Stimulated activated CD4-positive, alpha-beta T cell treated with anti-CD3 and anti-CD28 coated beads, TNF-alpha, amount 100 ng/mL, for 4 hours (primary cell): ENCODE measurements around the gene CEP112.
"Not testable (repeated sequence)": the region's sequence is repeated elsewhere in the genome, so short reads cannot be mapped to it uniquely, and the experiment has no call there.

Experiments
- DNase-seq, 3 experiments: peaks; one replicate each; pipeline ENCODE4 v3.0.0-alpha.2; 2020; ENCODE audit warnings: low read depth in 3 of 3

The CEP112 gene

DNA sequence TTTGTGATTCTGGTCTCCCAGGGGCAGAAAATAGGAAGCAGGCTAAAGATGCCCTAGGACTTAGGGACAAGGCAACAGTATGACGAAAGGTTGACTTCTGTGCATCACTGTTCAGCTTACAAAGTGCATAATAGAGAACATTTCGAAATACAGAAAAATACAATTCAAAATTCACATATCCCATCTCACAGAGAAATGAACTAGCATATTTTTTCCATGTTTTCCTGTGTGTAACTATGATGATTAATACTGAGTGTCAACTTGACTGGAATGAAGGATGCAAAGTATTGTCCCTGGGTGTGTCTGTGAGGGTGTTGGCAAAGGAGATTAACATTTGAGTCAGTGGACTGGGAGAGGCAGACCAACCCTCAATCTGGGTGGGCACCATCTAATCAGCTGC lies 365.4 kb downstream of the CEP112 start:
- not testable (repeated sequence) for DNase-seq

DNA sequence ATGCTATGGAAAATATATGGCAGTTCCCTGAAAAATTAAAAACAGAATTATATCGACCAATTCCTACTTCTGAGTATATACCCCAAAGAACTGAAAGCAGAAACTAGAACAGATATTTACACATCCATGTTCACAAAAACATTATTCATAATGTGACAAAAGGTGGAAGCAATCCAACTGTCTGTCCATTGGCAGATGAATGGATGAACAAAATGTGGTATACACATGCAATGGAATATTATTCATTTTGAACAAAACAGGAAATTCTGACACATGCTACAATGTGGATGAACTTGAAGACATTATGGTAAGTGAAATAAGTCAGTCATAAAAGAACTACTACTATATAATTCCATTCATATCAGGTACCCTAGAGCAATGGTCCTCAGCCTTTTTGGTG lies 367.0 kb downstream of the CEP112 start:
- no peak for DNase-seq

DNA sequence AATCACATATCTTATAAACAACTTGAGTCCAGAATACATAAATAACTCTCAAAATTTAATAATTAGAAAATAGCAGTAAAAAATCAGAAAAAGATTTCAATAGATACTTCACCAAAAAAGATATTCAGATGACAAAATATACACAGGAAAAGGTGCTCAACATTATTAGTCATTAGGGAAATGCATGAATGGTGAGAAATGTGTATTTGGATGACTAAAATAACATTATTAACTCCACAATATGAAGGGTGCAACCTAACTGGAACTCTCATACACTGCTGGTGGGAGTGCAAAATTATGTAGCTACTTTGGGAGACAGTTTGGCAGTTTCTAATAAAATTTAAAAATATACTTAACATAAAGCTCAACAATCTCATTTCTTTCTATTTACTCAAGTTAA lies 368.2 kb downstream of the CEP112 start:
- no peak for DNase-seq

GRCh38 chr17:65820811-65821210 lies 371.1 kb downstream of the CEP112 start:
- no peak for DNase-seq

GRCh38 chr17:65820306-65820705 lies 371.6 kb downstream of the CEP112 start:
- DNase-seq = no peak

- DNase-seq = no peak
These were observed 372.1 kb downstream of the CEP112 start for GRCh38 chr17:65819810-65820209.

DNA sequence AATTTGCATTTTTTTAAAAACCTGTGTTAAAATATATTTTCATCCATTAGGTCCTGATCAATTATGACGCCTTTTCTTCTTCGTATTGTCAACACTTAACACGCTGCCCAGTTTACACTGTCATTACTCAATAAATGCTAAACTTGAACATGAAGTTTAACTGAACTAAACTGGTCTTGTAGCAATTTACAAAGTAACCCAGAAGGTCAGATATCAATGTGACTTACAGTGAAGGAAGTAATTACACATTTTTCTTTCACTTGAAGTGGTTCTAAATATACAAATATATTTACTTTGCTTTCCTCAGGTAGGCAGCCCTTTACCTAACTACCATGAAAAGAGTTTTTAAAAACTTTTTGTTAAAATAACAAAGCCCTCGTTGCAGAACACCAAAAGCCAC lies 374.0 kb downstream of the CEP112 start:
- no peak for DNase-seq

GRCh38 chr17:65814418-65814817 lies 377.5 kb downstream of the CEP112 start:
- no peak for DNase-seq

- no peak for DNase-seq
These were observed 378.6 kb downstream of the CEP112 start for GRCh38 chr17:65813306-65813705.

GRCh38 chr17:65811043-65811442 lies 380.9 kb downstream of the CEP112 start:
- no peak for DNase-seq

DNA sequence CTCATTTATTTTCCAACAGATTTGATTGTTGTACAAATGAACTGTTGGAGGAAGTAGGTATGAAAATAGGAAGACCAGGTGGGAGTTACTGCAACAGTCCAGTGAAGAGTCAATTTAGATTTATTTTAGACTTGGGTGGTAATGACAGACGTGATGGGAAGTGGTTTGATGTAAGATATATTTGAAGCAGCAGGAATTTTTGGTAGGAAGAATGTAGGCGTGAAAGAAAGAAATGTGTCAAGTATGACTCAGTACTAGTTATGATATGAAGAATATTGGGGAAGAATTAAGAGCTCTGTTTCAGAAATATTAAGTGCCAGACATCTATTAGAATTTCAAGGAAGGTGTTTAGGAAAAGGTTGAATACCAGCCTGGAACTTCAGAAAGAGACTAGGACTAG lies 382.6 kb downstream of the CEP112 start:
- no peak for DNase-seq

DNA sequence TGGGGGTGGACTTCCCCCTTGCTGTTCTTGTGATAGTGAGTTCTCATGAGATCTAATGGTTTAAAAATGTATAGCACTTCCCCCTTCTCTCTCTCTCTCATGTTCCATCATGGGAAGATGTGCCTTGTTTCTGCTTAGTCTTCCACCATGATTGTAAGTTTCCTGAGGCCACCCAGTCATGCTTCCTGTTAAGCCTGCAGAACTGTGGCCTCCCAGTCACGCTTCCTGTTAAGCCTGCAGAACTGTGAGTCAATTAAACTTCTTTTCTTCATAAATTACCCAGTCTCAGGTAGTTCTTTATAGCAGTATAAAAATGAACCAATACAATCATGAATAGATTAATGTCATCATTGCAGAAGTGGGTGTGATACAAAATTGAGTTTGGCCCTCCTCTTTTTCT lies 383.4 kb downstream of the CEP112 start:
- not testable (repeated sequence) for DNase-seq

GRCh38 chr17:65807361-65807760 lies 384.6 kb downstream of the CEP112 start:
- DNase-seq = no peak

DNA sequence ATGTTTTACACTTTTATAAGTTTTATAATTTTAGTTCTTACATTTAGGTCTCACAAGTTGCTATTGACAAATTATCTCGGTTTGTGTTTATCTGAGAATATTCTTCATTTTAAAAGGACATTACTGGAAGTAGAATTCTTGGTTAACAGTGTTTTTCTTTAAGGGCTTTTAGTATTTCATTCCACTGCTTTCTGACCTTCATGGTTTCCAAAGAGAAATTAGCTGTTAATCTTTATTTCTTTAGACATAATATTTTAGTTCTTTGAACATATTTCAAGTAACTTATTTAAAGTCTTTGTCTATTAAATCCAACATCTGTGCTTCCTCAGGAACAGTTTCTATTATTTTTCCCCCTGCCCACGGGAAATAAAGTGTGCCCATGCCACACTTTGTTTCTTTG lies 390.4 kb downstream of the CEP112 start:
- no peak for DNase-seq

- no peak for DNase-seq
These were observed 391.3 kb downstream of the CEP112 start for GRCh38 chr17:65800655-65801054.

- DNase-seq = no peak
These were observed 392.1 kb downstream of the CEP112 start for GRCh38 chr17:65799869-65800268.

DNA sequence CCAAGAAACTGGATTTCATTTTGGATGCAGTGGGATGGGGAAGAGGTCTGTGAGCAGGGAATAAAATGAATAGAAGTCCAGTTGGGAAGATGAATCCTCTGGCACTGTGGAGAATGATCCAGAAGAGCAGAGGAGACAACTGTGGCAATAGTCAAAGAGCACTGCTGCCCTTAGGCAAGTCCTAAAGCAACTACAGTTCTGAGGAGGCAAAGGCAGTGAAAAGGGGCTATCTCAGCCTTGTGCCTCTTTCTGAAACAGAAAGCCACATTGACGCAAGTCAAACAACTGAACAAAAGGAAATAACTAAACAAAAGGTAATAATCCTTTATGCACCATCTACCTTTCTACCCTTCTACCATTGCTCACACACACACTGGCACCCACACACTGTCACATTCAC lies 392.5 kb downstream of the CEP112 start:
- DNase-seq = no peak

- no peak for DNase-seq
These were observed 394.1 kb downstream of the CEP112 start for GRCh38 chr17:65797809-65798208.

DNA sequence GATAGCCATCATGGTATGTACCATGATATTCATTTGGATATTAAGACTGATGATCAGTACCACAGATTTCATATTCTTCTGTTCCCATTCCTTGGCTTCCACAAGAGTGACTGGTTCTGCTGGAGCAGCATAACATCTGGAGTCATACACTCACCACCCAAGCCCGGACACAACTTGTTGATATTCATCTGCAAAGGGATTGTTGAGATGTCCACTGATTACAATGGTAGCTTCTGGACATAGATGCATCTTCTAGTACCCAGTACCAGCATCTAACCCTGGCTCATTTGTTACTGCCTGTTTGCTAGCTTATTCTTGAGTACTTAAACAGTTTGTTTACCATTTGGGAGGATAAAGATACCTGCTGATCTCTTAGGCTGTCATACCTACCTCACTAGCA lies 394.8 kb downstream of the CEP112 start:
- no peak for DNase-seq

DNA sequence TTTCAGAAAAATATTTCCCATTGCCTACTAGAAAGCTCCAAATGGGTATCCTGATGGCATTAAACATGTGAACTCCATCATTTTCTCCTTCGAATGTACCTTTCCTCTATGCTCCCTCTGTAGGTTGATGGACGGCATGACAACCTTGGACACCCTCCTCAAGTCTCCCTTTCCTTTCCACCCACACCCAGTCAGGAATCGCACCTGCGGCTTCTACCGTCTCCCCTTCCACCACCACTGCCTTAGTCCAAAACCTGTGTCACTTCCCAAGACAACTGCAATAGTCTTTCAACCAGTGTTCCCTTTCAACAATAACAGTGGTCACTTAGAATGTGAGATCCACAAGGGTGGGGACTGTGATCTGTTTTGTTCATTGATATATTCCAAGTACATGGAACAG lies 397.4 kb downstream of the CEP112 start:
- no peak for DNase-seq

DNA sequence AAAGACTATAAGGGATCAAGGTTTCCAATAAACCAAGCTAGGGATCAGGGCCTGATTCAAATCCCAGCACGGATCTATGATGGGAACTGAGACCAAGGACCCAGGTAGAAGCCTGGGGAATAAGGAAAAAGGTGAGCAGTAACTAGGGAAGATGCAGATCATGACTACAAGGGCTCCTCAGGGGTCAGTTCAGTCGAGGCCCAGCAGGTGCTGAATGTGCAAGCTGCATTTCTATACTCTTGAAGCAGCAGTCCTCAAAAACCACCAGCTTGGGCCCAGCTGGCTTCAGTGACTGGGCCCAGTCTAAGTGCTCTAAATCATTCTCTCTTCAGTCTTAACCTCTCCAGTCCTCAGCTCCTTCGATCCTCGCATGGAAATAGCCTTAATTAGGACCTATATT lies 401.7 kb downstream of the CEP112 start:
- DNase-seq = no peak

DNA sequence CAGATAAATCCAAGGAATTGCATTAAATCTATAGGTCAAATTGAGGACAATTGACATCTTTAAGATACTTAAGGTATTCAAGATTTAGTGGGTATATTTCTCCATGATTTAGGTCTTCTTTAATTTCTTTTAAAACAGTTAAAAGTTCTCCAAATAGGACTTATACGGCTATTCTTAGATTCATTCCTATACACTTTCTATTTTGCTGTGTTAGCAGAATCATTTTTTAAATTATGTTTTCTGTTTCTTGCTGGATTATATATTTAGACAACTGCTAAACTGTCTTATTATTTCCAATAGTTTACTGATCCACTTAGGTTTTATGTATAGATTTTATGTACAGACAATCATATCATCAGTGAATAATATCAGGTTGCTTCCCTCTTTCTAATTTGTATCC lies 404.4 kb downstream of the CEP112 start:
- no peak for DNase-seq

DNA sequence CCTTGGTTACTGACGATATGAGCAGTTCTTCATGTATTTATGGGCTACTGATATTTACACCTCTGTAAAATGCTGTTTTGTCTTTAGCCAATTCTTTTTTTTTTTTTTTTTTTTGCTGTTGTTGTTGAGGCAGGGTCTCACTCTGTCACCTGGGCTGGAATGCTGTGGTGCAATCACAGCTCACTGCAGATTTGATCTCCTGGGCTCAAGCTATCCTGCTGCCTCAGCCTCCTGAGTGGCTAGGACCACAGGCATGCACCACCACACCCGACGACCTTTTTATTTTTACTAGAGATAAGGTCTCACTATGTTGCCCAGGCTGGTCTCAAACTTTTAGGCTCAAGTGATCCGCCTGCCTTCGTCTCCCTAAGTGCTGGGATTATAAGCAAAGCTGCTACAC lies 405.5 kb downstream of the CEP112 start:
- no peak for DNase-seq

- no peak for DNase-seq
These were observed 406.8 kb downstream of the CEP112 start for GRCh38 chr17:65785109-65785508.

DNA sequence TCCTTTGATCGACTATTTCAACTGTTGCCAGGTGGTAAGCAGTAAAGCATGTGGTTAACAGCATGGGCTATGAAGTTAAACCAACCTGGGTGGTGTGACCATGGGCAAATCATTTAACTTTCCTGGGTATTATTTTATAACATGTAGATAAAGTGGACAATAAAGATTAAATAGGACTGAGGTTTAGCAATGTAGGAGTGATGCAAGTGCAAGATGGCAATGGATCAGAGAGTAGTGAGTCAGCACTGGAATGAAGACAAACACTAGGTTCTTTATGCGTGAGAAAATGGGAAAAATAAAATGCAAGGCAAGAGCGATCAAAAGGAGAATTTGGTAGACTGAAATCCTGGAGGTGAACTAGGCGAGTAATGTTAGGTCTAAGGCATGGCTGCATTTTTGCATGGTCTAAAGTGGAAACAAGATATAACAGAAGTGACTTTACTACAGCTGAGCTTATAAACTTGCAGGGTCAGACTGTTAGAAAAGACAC lies 408.0 kb downstream of the CEP112 start:
- no peak for DNase-seq
